MCF 10A (cell line): ENCODE results near the gene TSPY10. TPM values are rescaled to one million over a fixed set of nuclear protein-coding genes. Genes with fewer than 3 reads are reported as not detected.
"Not testable (repeated sequence)": the region's sequence is repeated elsewhere in the genome, so short reads cannot be mapped to it uniquely, and the experiment has no call there.

Experiments
- Bru-seq: library from RNA; stranded (reverse); fragments of 400-500 nt; gene quantifications from one replicate; lab custom pipeline; 2021; lab: Mats Ljungman, UMichigan
- BruChase-seq, 2 experiments: library from RNA; stranded (reverse); fragments of 400-500 nt; gene quantifications; one replicate each; lab custom pipeline; 2021; lab: Mats Ljungman, UMichigan
- BruUV-seq: library from RNA; stranded (reverse); fragments of 400-500 nt; replicated peaks from 2 replicates; lab custom pipeline; 2021; lab: Mats Ljungman, UMichigan
- CTCF ChIA-PET: fragments of 300-600 bp; sonication (Branson Sonifier 250); formaldehyde crosslinking; extraction: SDS; loops from one replicate; lab custom pipeline; 2021; ENCODE audit warnings: antibody characterized with exemption, inconsistent platforms; lab: Yijun Ruan, JAX
- POLR2A ChIA-PET: fragments of 300-600, 350-650 bp; sonication (Branson Sonifier 250); formaldehyde crosslinking; extraction: SDS; loops from one replicate; lab custom pipeline; 2020; ENCODE audit warnings: antibody characterized with exemption, inconsistent platforms; lab: Yijun Ruan, JAX
- DNase-seq: peaks from one replicate; pipeline ENCODE4 v3.0.0-alpha.2; 2018; ENCODE audit not compliant: unreplicated experiment
- H3K27ac Mint-ChIP-seq: one replicate; pipeline ENCODE4 v1.8.0; 2022; ENCODE audit warnings: mild to moderate bottlenecking, low read depth, mixed read lengths; ENCODE audit not compliant: unreplicated experiment
- H3K27me3 Mint-ChIP-seq: one replicate; pipeline ENCODE4 v1.8.0; 2022; ENCODE audit warnings: mixed read lengths; ENCODE audit not compliant: insufficient read depth, unreplicated experiment
- H3K36me3 Mint-ChIP-seq: one replicate; pipeline ENCODE4 v1.8.0; 2022; ENCODE audit warnings: mild to moderate bottlenecking, moderate library complexity, mixed read lengths; ENCODE audit not compliant: insufficient read depth, unreplicated experiment
- H3K4me1 Mint-ChIP-seq: one replicate; pipeline ENCODE4 v1.8.0; 2022; ENCODE audit warnings: mixed read lengths; ENCODE audit not compliant: insufficient read depth, unreplicated experiment
- H3K4me3 Mint-ChIP-seq: one replicate; pipeline ENCODE4 v1.8.0; 2022; ENCODE audit warnings: mild to moderate bottlenecking, moderate library complexity, mixed read lengths; ENCODE audit not compliant: unreplicated experiment
- H3K9me3 Mint-ChIP-seq: one replicate; pipeline ENCODE4 v1.8.0; 2022; ENCODE audit warnings: mixed read lengths; ENCODE audit not compliant: unreplicated experiment
- intact Hi-C: fragments of 100-400 bp; cut with micrococcal nuclease; formaldehyde crosslinking; loops from 2 replicates; pipeline ENCODE4 v1.14.1; 2022
- long read RNA-seq: library from polyadenylated mRNA; stranded (forward); transcript quantifications from one replicate; pipeline ENCODE4 v2.0.0, GENCODE V29; 2022
- total RNA-seq: library from RNA; stranded (reverse); gene quantifications from 2 replicates; pipeline ENCODE4 v1.2.3, GENCODE V29; 2022

The TSPY10 gene
- not detected in 2 replicates for total RNA-seq
- not detected for Bru-seq, nascent RNA
- not detected for BruChase-seq, experiment 1, labeled RNA remaining after a 6-hour chase
- not detected for BruChase-seq, experiment 2, labeled RNA remaining after a 2-hour chase
- long read RNA-seq: 0 reads

DNA sequence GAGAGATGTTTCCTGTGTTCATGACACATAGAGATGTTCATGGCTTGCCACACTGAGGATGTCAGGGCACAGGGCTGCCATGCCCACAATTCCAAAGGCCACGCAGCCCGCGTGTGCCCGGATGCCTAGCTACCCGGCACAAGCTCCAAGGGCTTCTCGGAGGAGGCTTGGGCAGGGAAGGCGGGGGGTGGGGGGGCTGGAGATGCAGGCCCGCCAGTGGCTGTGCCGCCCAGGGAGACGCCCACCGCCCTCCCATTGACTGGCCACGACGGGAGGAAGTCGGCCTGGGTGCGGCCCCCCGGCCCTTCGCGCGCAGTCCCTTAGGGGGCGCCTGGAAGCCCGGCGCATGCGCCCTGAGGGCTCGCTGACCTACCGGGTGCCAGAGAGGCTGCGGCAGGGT, at the start of gene TSPY10:
TSPY10 (plus strand) TSS at position 301 of the 400 bp plus-strand sequence; CDS start at position 347, 46 bp downstream.
- BruUV-seq, H3K4me1 Mint-ChIP-seq, intact Hi-C loops, H3K4me3 Mint-ChIP-seq, CTCF ChIA-PET, H3K27me3 Mint-ChIP-seq, H3K9me3 Mint-ChIP-seq, H3K27ac Mint-ChIP-seq, DNase-seq, H3K36me3 Mint-ChIP-seq, POLR2A ChIA-PET: not testable (repeated sequence)

GRCh38 chrY:9486967-9487366, 40.7 kb upstream of the TSPY10 start, which contains the start of gene TSPY9:
Gene TSPY9, plus strand, starts transcription at chrY:9487267. Its CDS starts 46 bp downstream, at chrY:9487313.
- CTCF ChIA-PET, H3K27me3 Mint-ChIP-seq, H3K4me1 Mint-ChIP-seq, H3K36me3 Mint-ChIP-seq, BruUV-seq, H3K27ac Mint-ChIP-seq, intact Hi-C loops, POLR2A ChIA-PET, DNase-seq, H3K4me3 Mint-ChIP-seq, H3K9me3 Mint-ChIP-seq: not testable (repeated sequence)

- DNase-seq, CTCF ChIA-PET, H3K27me3 Mint-ChIP-seq, H3K36me3 Mint-ChIP-seq, H3K4me1 Mint-ChIP-seq, BruUV-seq, H3K27ac Mint-ChIP-seq, intact Hi-C loops, H3K4me3 Mint-ChIP-seq, POLR2A ChIA-PET, H3K9me3 Mint-ChIP-seq: not testable (repeated sequence)
These were observed 23.3 kb upstream of the TSPY10 start for GRCh38 chrY:9504396-9504795.

DNA sequence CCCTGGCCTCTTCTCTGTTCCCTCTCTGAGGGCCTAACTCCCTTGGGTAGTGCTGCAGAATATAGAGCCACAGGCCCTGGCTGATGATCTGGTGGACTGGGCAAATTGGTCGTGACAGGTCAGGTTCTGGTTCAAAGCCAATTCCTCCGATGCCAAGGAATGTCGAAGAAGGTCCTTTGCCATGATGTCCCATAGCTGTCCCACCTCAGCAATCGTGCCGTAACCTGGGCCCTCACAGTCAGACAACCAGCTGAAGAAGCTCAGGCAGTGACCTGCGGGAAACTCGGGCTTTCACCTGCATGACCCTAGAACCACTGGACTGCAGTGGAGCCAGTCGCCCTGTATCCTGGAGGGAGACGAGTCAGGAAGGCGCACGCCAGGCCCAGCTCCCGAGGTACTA, 11.4 kb upstream of the TSPY10 start:
- BruUV-seq, H3K36me3 Mint-ChIP-seq, H3K4me3 Mint-ChIP-seq, POLR2A ChIA-PET, H3K27me3 Mint-ChIP-seq, CTCF ChIA-PET, DNase-seq, H3K9me3 Mint-ChIP-seq, intact Hi-C loops, H3K4me1 Mint-ChIP-seq, H3K27ac Mint-ChIP-seq: not testable (repeated sequence)

Other genes with a start within 250 kb of the TSPY10 start
- not detected in 2 replicates for gene TSPY4, start 190.4 kb upstream of the TSPY10 start, total RNA-seq
- gene TSPY8, start 170.1 kb upstream of the TSPY10 start, total RNA-seq: not detected in 2 replicates
- not detected in 2 replicates for gene TSPY3, start 129.5 kb upstream of the TSPY10 start, total RNA-seq
- not detected in 2 replicates for gene TSPY1, start 60.9 kb upstream of the TSPY10 start, total RNA-seq
- gene TSPY9, start 40.6 kb upstream of the TSPY10 start, total RNA-seq: not detected in 2 replicates